HepG2 (cell line): ENCODE results near the gene CHST2.

ENCODE experiments used
- CTCF ChIP-seq: sonication (generic); formaldehyde crosslinking; IDR thresholded peaks from 2 replicates; pipeline ENCODE4 v1.5.0; 2020; ENCODE audit warnings: mild to moderate bottlenecking, missing genetic modification reagents, moderate library complexity
- FOXJ3 ChIP-seq: sonication (generic); formaldehyde crosslinking; IDR thresholded peaks from 2 replicates; pipeline ENCODE4 v1.4.0; 2020; ENCODE audit warnings: missing genetic modification reagents, mild to moderate bottlenecking, borderline replicate concordance
- JUN ChIP-seq: sonication (generic); formaldehyde crosslinking; IDR thresholded peaks from 2 replicates; pipeline ENCODE4 v1.4.0; 2020; ENCODE audit warnings: mild to moderate bottlenecking, missing genetic modification reagents
- KLF9 ChIP-seq: IDR thresholded peaks from 2 replicates; pipeline ENCODE4 v1.6.1; 2016; ENCODE audit warnings: low read depth
- NFYB ChIP-seq: sonication (generic); formaldehyde crosslinking; IDR thresholded peaks from 2 replicates; pipeline ENCODE4 v1.4.0; 2020; ENCODE audit warnings: missing genetic modification reagents
- ZBTB43 ChIP-seq: sonication (generic); formaldehyde crosslinking; conservative IDR thresholded peaks from 2 replicates; pipeline ENCODE4 v1.4.0; 2020; ENCODE audit warnings: missing genetic modification reagents
- ZFP36 ChIP-seq: fragments of 150-350 bp; IDR thresholded peaks from 2 replicates; pipeline ENCODE4 v1.6.1; 2018; ENCODE audit warnings: borderline replicate concordance, low read length, low read depth; ENCODE audit not compliant: partially characterized antibody
- ZIK1 ChIP-seq: sonication (generic); formaldehyde crosslinking; IDR thresholded peaks from 2 replicates; pipeline ENCODE4 v1.5.0; 2020; ENCODE audit warnings: mild to moderate bottlenecking, low read depth, missing genetic modification reagents, borderline replicate concordance

- no peak for TF ChIP-seq KLF9 (CRISPR knock-in tag)
- TF ChIP-seq FOXJ3 (CRISPR knock-in tag): no peak
- no peak for TF ChIP-seq CTCF (CRISPR knock-in tag)
- TF ChIP-seq ZBTB43 (CRISPR knock-in tag): no peak
- TF ChIP-seq ZFP36: no peak
- TF ChIP-seq JUN (CRISPR knock-in tag): no peak
- no peak for TF ChIP-seq ZIK1 (CRISPR knock-in tag)
- TF ChIP-seq NFYB (CRISPR knock-in tag): no peak
Measured at GRCh38 chr3:143099690-143100089, 19.9 kb upstream of the CHST2 start.
